HG03442 (cell line): ENCODE data around the gene TBC1D16.

Experiments used
- ATAC-seq: cut with Tn5 transposase; IDR thresholded peaks from one replicate; pipeline ENCODE4 v1.9.1; 2021; ENCODE audit warnings: mild to moderate bottlenecking, moderate library complexity; ENCODE audit not compliant: unreplicated experiment

The TBC1D16 gene

GRCh38 chr17:79952901-79953300, 82.8 kb downstream of the TBC1D16 start:
- ATAC-seq: no peak

GRCh38 chr17:79952265-79952877, 83.3 kb downstream of the TBC1D16 start:
- no peak for ATAC-seq

- no peak for ATAC-seq
These were observed 84.1 kb downstream of the TBC1D16 start for GRCh38 chr17:79951361-79952264.

- no peak for ATAC-seq
These were observed 84.9 kb downstream of the TBC1D16 start for GRCh38 chr17:79950751-79951150.

GRCh38 chr17:79950306-79950705, 85.4 kb downstream of the TBC1D16 start:
- ATAC-seq: no peak

- no peak for ATAC-seq
These were observed 85.9 kb downstream of the TBC1D16 start for GRCh38 chr17:79949656-79950209.

- no peak for ATAC-seq
These were observed 86.6 kb downstream of the TBC1D16 start for GRCh38 chr17:79948945-79949655.

GRCh38 chr17:79948406-79948944, 87.2 kb downstream of the TBC1D16 start:
- no peak for ATAC-seq

GRCh38 chr17:79947351-79948031, 88.2 kb downstream of the TBC1D16 start:
- no peak for ATAC-seq

GRCh38 chr17:79946352-79947231, 89.1 kb downstream of the TBC1D16 start:
- no peak for ATAC-seq

GRCh38 chr17:79945591-79946255, 89.9 kb downstream of the TBC1D16 start:
- ATAC-seq: no peak

GRCh38 chr17:79944821-79945391, 90.8 kb downstream of the TBC1D16 start:
- ATAC-seq: no peak

GRCh38 chr17:79944251-79944812, 91.3 kb downstream of the TBC1D16 start:
- no peak for ATAC-seq

- ATAC-seq: no peak
These were observed 92.1 kb downstream of the TBC1D16 start for GRCh38 chr17:79943347-79944241.

GRCh38 chr17:79942591-79943346, 92.9 kb downstream of the TBC1D16 start:
- ATAC-seq: no peak

GRCh38 chr17:79942011-79942405, 93.7 kb downstream of the TBC1D16 start:
- no peak for ATAC-seq
